Globus pallidus (tissue), 1 donor: ENCODE measurements around the gene GRK2.

Experiments used
- DNase-seq: peaks from one replicate; pipeline ENCODE4 v3.0.0-alpha.2; 2015; ENCODE audit warnings: low spot score

GRK2 gene

GRCh38 chr11:67254798-67255197 is 11.5 kb upstream of the GRK2 start:
- no peak for DNase-seq

- DNase-seq = no peak
Observed at GRCh38 chr11:67255353-67255752, 10.9 kb upstream of the GRK2 start.

GRCh38 chr11:67255864-67256263 is 10.4 kb upstream of the GRK2 start:
- DNase-seq = no peak

- no peak for DNase-seq
Observed at GRCh38 chr11:67256477-67257135, 9.7 kb upstream of the GRK2 start.

GRCh38 chr11:67260406-67260805 is 5.9 kb upstream of the GRK2 start:
- DNase-seq = no peak

GRCh38 chr11:67260885-67261639 is 5.2 kb upstream of the GRK2 start:
- DNase-seq = peak; percentile 54

GRCh38 chr11:67261640-67261945 is 4.7 kb upstream of the GRK2 start:
- no peak for DNase-seq

- no peak for DNase-seq
Observed at GRCh38 chr11:67261946-67262681, 4.2 kb upstream of the GRK2 start.

- peak; percentile 76 for DNase-seq
Observed at GRCh38 chr11:67262731-67263675, 3.3 kb upstream of the GRK2 start.

- no peak for DNase-seq
Observed at GRCh38 chr11:67264260-67264659, 2.0 kb upstream of the GRK2 start.

GRCh38 chr11:67264877-67265632 is 1.2 kb upstream of the GRK2 start:
- DNase-seq = no peak

GRCh38 chr11:67265633-67266448 is 432 bp upstream of the GRK2 start:
- DNase-seq = peak; percentile 64

GRCh38 chr11:67267188-67268080 is 1.2 kb downstream of the GRK2 start:
- no peak for DNase-seq

- DNase-seq = no peak
Observed at GRCh38 chr11:67268081-67268961, 2.0 kb downstream of the GRK2 start.

- DNase-seq = no peak
Observed at GRCh38 chr11:67268962-67269268, 2.6 kb downstream of the GRK2 start.

GRCh38 chr11:67269401-67270255 is 3.4 kb downstream of the GRK2 start:
- DNase-seq = no peak
